Measurements from ENCODE around the gene TMEM170B. TPM values are rescaled to one million over a fixed set of nuclear protein-coding genes. Genes with fewer than 3 reads are reported as not detected.

The TMEM170B gene, protein sequence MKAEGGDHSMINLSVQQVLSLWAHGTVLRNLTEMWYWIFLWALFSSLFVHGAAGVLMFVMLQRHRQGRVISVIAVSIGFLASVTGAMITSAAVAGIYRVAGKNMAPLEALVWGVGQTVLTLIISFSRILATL
- total RNA-seq (2022; extraction: Qiagen RNA extraction) = 0.61 to 0.85 TPM (median 0.67 TPM) in 5 replicates

DNA sequence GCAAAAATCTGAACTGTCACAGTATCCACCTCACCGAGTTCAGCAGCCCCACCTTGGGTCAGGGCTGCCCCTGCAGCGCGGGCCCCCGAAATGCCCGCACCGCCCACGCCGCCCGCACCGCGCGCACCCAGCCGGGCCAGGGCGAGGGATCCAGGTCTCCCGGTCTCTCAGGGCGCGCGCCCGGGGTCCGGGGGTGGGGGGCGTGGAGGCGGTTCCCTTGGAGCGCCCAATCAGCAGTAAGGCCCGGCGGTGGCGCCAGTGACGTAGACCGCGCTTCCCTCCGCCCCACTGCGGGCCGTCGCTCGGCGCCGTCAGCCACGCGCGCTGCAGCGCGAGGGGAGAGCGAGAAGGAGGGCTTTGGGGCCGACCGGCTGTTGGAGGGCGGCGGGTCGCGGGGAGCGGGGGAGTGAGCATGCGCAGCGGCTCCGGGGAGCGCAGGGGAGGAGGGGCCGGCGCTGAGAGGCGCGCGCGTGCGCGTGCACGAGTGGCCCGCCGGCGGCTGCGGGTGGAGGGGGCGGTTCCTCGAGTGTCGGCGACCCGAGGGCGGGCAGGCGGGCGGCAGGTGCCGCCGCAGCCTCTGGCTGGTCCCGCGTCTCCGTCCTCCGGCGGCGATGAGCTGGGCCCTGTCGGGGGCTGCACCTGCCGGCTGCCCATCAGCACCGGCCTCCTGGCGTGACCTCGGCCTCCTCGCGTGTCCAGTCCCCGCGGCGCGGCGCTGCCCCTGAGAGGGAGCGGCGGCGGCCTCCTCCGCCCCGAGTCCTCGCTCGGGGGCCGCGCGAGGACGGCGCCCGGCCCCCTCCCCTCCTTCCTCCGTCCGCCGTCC lies at the start of gene TMEM170B:
Gene TMEM170B, plus strand, starts transcription at position 521 of the 823 bp plus-strand sequence. CDS start 529 bp downstream, outside the sequence.

Other genes starting within 250 kb of the TMEM170B start
- 0.19 to 1.1 TPM (median 0.24 TPM) in 5 replicates for gene ADTRP, start 241.1 kb downstream of the TMEM170B start, total RNA-seq (2022; extraction: Qiagen RNA extraction)

Measured in A549 treated with Mapracorat at 1 μM for 4 hours (cell line).